HTERT RPE-1 (cell line): ENCODE data around the gene TEX12.

ENCODE experiments used
- in situ Hi-C: fragments of 300-500 bp; cut with MboI; formaldehyde crosslinking; loops from 4 replicates; pipeline ENCODE4 v1.14.3; 2020; ENCODE audit warnings: low sequenced_read_pairs

TEX12 gene

GRCh38 chr11:112210890-112211289, 43.7 kb downstream of the TEX12 start:
- in situ Hi-C loops, result no loop called here

DNA sequence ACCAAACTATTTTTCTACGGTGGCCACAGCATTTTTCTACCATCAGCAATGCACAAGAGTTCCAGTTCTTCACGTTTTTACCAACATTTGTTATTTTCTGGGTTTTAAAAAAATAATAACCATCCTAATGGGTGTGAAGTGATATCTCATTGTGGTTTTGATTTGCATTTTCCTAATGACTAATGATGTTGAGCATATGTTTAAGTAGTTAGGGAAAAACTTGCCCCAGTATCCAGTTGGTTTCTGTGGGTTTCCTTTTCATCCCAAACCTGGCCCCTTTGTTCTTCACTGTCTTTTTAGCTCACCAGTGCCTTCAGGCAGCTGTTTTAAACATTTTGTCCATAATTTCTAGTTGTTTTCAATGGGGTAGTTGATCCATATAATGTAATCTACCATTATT, 44.4 kb downstream of the TEX12 start:
- in situ Hi-C loops, result no loop called here

- in situ Hi-C loops, result no loop called here
These were observed 45.1 kb downstream of the TEX12 start for GRCh38 chr11:112212290-112212689.

- in situ Hi-C loops, result no loop called here
These were observed 45.5 kb downstream of the TEX12 start for GRCh38 chr11:112212710-112213109.

DNA sequence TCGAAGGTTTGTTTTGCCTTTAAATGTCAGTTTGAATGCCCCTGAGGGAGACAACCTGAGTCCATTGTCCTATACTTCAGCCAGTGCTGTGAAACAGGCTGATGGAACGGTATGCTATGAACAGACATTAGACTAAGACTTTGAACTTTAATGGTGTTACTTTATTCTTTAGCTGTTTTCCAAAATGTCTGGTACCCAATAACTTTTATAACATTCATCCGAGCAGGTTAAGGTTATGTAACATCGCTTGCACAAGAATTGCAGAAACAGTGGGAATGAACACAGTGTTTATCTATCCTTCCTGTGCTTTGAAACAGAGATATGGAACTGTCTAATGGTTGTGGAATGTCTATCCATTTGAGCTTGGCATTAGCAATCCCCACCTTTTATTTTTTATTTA, 46.6 kb downstream of the TEX12 start:
- in situ Hi-C loops, result no loop called here

- in situ Hi-C loops, result no loop called here
These were observed 48.4 kb downstream of the TEX12 start for GRCh38 chr11:112215621-112216020.

DNA sequence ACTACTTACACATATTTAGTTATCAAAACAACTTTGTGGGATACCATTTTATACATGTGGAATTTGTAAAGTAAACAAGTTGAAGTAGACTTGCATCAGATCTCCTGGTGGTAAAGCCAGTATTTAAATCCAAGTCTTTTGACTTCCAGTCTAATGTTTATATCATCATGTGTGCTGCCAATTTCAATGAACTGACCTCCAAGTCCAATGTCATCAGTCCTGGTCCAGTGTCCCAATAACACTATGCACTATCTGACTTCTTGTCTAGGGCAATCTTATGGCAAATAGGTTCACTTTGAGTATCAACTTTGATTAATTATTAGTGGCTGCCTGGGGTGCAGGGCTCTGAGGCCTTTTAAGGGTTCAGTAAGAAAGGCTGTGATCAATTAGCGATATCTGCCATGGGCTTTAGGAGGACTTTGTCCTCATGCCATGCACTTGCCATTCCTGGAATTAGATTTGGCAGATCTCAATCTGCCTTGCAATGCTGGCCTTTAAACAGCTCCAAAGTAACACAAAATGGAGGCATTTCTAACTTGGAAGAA, 49.5 kb downstream of the TEX12 start:
- in situ Hi-C loops, result no loop called here

GRCh38 chr11:112219476-112220232, 52.5 kb downstream of the TEX12 start:
- in situ Hi-C loops, result no loop called here

GRCh38 chr11:112221274-112221835, 54.2 kb downstream of the TEX12 start:
- in situ Hi-C loops, result no loop called here
